ENCODE data around the gene MXD3.

- TF ChIP-seq CTCF (conservative IDR thresholded peaks at IDR 0.05 in 1 of 2, IDR thresholded peaks at IDR 0.05 in 1 of 2; ENCODE audit: low read depth in 1 of 2, low read length in 2 of 2) (peak; percentile 69 to 88), EZH2 (IDR thresholded peaks at IDR 0.05; ENCODE audit: low read length, missing control alignments) (no peak)
Measured at GRCh38 chr5:177309351-177310191, 2.1 kb downstream of the MXD3 start.
